Activated CD4-positive, alpha-beta T cell treated with anti-CD3 and anti-CD28 coated beads, Interleukin-2, Interleukin-4, amounts not matched to agents 100 ng/mL and 50 ng/mL, durations not matched to agents 16 hours and 8 hours (primary cell): ENCODE results near the gene SPDYE3.
"Not testable (repeated sequence)": the region's sequence is repeated elsewhere in the genome, so short reads cannot be mapped to it uniquely, and the experiment has no call there.

Experiments used
- DNase-seq: peaks from one replicate; pipeline ENCODE4 v3.0.0-alpha.2; 2020; ENCODE audit warnings: low spot score

SPDYE3 gene

DNA sequence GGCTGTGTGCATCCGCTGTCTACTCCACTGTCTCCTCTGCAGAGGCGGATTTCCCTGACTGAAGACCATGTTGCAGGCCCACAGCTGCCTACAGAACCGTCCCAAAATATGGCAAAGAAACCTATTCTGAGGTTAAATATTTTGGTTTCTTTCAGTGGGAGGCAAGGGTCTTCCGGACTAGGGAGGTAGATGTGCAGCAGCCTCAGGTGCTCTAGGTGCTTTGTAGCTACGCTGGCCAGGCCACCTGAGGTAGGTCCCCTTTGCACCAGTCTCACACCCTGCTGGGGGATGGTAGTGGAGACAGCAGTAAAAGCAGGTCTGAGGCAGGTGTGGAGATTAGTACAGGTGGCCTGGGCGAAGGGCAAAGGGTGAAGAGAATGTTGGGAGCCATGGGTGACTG is 42.3 kb downstream of the SPDYE3 start:
- no peak for DNase-seq

DNA sequence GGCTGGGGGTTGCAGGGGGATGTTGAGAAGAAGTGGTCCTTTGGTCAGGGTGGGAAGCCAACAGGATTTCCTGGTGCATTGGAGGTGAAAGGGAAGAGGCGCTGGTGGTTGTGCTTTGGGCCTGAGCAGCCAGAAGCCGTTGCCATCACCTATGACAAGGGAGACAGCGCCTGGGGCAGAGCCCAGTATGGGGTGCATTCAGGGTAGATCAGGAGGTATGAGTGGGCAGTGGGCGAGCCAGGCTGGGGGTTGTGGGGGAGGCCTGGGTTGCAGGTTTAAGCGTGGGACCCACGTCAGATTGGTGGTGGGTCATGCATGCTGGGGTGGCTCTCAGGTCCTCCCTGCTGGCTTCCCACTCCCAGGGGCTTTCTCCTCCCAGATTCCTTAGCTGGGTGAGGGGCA is 44.2 kb downstream of the SPDYE3 start:
- no peak for DNase-seq

GRCh38 chr7:100352230-100352781 is 44.8 kb downstream of the SPDYE3 start:
- not testable (repeated sequence) for DNase-seq

DNA sequence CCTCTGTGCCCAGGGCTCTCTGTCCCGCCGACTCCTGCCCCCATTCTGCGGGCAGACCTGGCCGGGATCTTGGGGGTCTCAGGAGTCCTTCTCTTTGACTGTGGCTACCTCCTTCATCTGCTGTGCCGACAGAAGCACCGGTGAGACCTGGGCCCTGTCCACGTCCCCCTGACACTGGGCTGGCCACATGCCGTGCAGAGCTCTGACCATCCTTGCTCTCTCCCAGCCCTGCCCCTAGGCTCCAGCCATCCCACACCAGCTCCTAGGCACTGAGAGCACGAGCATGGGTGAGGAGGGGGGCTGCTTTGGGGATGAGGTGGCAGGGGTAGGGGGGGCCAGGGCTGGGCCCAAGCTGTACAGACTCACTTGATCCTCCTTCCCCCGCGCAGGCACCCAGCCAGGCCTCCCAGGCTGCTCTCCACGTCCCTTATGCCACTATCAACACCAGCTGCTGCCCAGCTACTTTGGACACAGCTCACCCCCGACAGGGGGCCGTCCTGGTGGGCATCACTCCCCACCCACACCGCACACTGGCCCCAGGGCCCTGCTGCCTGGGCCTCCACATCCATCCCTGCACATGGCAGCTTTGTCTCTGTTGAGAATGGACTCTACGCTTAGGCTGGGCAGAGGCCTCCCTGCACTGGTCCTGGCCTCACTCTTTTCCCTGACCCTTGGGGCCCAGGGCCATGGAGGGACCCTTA is 45.6 kb downstream of the SPDYE3 start:
- no peak for DNase-seq

DNA sequence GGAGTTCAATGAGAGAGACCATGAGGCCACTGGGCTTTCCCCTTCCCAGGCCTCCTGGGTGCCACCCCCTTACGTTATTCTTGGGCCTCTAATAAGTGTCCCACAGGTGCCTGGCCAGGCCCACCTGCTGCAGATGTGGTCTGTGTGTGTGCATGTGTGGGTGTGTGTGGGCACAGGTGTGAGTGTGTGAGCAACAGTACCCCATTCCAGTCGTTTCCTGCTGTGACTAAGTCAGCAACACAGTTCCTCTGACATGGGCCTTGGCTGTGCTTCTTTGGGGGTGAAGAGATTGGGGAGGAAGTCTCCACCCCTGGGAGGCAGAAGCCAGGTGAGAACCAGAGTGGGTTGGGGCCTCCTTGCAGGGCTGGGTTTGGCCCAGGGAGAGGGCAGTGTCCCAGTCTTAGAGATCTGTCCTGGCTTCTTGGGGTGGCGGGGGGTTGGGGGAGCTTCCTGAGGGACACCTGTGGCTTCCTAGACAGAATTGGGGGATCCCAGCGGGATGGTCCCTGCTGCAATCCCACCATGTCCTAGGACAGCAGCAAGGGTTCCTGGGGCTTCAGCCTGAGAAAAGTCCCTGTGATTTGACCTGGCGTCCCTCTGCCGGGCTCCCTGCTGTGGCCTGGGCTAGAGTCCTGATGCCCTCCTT is 46.3 kb downstream of the SPDYE3 start:
- no peak for DNase-seq

DNA sequence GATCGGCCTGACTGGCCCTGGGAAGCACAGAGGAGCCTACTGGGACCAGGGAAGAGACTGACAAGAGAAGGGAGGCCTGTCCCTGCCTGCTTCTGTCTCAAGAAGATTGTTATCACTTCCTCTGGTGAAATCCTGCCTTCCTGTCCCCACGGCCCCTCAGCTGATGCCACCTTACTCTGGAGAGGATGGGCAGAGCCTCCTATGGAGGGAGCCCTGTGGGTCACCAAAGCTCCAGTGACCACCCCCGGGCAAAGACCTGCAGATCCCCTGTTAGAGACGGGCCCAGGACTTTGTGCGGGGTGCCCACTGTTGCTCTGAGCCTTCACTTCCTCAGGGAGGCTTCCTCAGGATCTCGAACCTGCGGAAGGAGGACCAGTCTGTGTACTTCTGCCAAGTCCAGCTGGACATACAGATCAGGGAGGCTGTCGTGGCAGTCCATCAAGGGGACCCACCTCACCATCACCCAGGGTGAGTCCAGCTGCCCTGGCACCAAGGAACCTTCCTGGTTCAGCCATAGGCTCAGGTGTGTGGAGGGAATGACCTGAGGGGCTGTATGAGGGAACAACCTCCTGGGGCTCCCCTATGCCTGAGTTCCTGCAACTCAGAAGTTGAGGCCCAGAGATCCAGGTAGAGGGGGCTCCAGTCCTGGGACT is 49.0 kb downstream of the SPDYE3 start:
- DNase-seq, result no peak

DNA sequence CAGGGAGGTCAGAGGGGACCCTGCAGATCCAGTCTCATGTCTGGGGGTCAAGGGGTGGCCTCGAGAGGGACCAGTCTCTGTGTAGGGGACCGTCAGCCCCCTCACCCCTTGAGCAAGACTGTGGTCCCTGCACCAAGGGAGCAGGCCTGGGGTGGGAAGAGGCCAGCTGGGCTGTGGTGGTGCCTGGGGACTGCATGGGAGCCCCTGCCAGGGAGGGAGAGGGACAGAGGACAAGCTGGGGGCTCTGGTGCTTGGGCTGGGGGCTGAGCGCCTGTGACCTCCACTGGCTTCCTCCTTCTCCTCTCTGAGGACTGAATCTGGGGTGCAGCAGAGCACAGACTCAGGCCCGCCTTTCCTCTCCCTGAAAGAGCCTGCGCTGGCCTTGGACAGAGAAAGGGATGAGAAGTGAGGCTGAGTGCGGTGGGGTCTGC is 49.6 kb downstream of the SPDYE3 start:
- no peak for DNase-seq

- DNase-seq, result no peak
These were observed 50.7 kb downstream of the SPDYE3 start, which contains the start of gene PILRB for GRCh38 chr7:100358027-100358856. TSS of gene PILRB (plus strand) at chr7:100358117. CDS start at chr7:100358303, 186 bp downstream.

DNA sequence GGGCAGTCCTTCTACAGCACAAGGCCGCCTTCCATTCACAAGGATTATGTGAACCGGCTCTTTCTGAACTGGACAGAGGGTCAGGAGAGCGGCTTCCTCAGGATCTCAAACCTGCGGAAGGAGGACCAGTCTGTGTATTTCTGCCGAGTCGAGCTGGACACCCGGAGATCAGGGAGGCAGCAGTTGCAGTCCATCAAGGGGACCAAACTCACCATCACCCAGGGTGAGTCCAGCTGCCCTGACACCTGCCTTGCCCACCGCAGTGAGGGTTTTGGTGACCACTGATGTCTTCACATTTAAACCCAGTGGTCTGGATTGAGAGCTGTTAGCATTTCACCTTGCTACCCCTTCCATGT is 51.3 kb downstream of the SPDYE3 start:
- no peak for DNase-seq

GRCh38 chr7:100360135-100360854 is 52.8 kb downstream of the SPDYE3 start:
- DNase-seq, result no peak

- DNase-seq, result no peak
These were observed 55.6 kb downstream of the SPDYE3 start for GRCh38 chr7:100363098-100363497.

DNA sequence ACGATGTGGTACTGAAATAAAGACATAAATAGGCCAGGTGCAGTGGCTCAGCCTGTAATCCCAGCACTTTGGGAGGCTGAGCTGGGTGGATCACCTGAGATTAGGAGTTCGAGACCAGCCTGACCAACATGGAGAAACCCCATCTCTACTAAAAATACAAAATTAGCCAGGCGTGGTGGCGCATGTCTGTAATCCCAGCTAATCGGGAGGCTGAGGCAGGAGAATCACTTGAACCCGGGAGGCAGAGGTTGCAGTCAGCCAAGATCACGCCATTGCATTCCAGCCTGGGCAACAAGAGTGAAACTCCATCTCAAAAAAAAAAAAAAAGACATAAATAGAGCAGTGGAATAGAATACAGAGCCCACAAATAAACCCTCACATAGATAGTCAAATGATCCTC is 56.3 kb downstream of the SPDYE3 start:
- not testable (repeated sequence) for DNase-seq

DNA sequence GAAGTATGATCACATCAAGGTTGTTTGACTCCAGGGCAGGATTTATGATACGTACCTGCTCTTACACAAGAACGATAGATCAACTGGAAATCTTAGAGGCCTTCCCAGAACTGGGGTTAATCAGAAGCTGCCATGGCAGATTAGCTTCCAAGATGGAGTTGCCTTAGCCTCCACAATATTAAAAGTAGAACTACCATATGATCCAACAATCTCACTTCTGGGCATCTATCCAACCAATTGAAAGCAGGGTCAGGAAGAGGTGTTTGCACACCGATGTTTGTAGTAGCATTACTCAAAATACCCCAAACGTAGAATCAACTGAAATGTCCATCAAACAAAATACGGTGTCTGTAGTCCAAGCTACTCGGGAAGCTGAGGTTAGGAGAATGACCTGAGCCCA is 57.0 kb downstream of the SPDYE3 start:
- DNase-seq, result no peak

DNA sequence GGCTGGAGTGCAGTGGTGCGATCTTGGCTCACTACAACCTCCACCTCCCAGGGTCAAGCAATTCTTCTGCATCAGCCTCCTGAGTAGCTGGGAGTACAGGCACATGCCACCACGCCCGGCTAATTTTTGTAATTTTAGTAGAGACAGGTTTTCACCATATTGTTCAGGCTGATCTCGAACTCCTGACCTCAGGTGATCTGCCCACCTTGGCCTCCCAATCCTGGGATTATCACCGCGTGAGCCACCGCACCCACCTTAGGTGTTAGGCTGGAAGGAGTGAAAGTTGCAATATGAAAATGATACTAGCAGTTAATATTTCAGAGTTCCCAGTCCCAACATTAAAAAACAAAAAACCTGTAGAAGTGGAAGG is 58.5 kb downstream of the SPDYE3 start:
- not testable (repeated sequence) for DNase-seq

GRCh38 chr7:100366411-100367250 is 59.1 kb downstream of the SPDYE3 start:
- DNase-seq, result no peak

- DNase-seq, result no peak
These were observed 59.7 kb downstream of the SPDYE3 start for GRCh38 chr7:100367251-100367620.

DNA sequence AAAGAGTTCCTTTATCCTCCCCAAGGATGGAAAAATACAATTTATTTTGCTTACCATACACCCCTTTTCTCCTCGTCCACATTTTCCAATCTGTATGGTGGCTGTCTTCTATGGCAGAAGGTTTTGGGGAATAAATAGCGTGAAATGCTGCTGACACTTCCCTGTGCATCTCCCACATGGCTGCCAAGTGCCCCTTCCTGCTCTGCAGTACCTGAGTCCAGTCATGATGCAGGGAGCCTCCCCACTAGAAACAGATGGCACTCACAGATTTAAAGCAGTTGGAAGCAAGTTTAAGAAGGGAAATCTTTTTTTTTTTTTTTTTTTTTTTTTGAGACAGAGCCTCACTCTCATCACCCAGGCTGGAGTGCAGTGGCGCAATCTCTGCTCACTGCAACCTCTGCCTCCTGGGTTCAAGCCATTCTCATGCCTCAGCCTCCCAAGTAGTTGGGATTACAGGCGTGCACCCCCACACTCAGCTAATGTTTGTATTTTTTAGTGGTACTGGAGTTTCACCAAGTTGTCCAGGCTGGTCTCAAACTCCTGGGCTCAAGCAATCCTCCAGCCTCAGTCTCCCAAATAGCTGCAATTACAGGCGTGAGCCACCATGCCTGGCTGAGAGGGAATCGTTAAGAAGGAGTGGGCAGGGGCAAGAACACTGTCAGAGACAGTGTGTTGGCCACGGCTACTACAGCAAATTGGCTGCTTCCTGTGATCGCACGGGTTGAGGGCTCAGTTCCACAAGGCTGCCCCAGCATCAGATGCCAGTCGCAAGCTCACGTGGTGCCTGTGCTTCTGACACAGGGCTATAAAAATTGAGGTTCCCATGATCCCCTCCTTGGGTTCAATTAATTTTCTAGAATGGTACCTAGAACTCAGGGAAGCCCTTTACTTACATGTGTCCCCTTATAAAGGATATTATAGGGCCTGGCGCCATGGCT is 60.4 kb downstream of the SPDYE3 start:
- DNase-seq, result no peak

DNA sequence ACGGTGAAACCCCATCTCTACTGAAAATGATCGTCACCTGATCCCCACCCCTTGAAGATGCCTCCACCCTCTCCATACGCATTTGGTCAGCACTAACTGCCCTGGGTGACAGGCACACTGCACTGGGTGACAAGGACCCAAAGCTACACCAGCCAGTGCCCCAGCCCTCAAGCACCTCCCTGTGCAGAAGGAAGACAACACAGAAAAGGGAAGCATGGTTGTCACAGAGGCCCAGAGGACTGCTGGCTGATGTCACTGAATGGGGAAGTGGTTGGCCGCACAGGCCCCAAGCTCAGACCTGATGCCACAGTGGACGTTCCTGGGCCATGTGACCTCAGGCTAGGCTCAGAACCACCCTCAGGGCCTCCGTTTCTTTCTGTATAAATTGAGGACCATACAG is 61.6 kb downstream of the SPDYE3 start:
- DNase-seq, result no peak

DNA sequence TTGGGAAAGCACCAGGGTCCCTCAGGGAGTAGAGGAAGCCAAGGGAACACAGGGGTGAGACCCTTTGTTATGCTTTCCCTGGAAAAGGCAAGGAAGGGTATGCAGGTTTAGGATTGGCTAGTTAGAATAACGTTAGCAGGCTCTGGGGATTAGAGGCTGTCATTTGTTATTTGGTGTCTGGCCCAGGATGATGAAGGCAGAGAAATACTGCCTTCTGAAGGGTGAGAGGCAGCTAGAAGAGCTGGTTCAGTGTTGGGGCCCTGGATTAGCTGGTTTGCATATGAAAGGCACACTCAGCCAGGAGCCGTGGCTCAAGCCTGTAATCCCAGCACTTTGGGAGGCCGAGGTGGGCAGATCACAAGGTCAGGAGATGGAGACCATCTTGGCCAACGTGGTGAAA is 62.8 kb downstream of the SPDYE3 start:
- DNase-seq, result no peak

DNA sequence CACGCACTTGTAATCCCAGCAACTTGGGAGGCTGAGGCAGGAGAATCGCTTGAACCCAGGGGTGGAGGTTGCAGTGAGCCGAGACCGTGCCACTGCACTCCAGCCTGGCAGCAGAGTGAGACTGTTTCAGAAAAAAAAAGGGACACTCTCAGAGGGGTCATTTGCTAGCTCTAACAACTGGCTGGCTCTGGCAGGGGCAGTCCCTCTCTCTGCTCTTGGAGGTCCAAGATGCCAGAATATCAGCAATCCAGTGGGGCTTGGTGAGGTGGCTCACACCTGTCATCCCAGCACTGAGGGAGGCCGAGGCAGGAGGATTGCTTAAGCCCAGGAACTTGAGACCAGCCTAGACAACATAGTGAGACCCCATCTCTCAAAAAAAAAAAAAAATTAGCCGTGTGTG is 63.2 kb downstream of the SPDYE3 start:
- no peak for DNase-seq
